Endothelial cell (in vitro differentiated cells): ENCODE data around the gene TMPRSS6. TPM values are rescaled to one million over a fixed set of nuclear protein-coding genes. Genes with fewer than 3 reads are reported as not detected.
"Not testable (repeated sequence)": the region's sequence is repeated elsewhere in the genome, so short reads cannot be mapped to it uniquely, and the experiment has no call there.

Source experiments
- DNase-seq: peaks from one replicate; pipeline ENCODE4 v3.0.0; 2021; ENCODE audit warnings: low spot score
- H3K27ac Mint-ChIP-seq: one replicate; pipeline ENCODE4 v1.8.0; 2021; ENCODE audit warnings: mixed read lengths, inconsistent platforms; ENCODE audit not compliant: unreplicated experiment
- H3K27me3 Mint-ChIP-seq: one replicate; pipeline ENCODE4 v1.8.0; 2021; ENCODE audit warnings: mild to moderate bottlenecking, moderate library complexity, mixed read lengths, inconsistent platforms; ENCODE audit not compliant: unreplicated experiment
- H3K36me3 Mint-ChIP-seq: one replicate; pipeline ENCODE4 v1.8.0; 2021; ENCODE audit warnings: mild to moderate bottlenecking, low read depth, mixed read lengths, inconsistent platforms; ENCODE audit not compliant: unreplicated experiment
- H3K4me1 Mint-ChIP-seq: one replicate; pipeline ENCODE4 v1.8.0; 2021; ENCODE audit warnings: mild to moderate bottlenecking, mixed read lengths, inconsistent platforms; ENCODE audit not compliant: unreplicated experiment
- H3K4me3 Mint-ChIP-seq: one replicate; pipeline ENCODE4 v1.8.0; 2021; ENCODE audit warnings: mild to moderate bottlenecking, mixed read lengths, inconsistent platforms; ENCODE audit not compliant: unreplicated experiment
- H3K9me3 Mint-ChIP-seq: one replicate; pipeline ENCODE4 v1.8.0; 2021; ENCODE audit warnings: mixed read lengths, inconsistent platforms; ENCODE audit not compliant: unreplicated experiment
- CTCF ChIP-seq: fragments of 200-600 bp; sonication (generic); IDR thresholded peaks from one replicate; pipeline ENCODE4 v1.5.0; 2021; ENCODE audit warnings: antibody characterized with exemption; ENCODE audit not compliant: unreplicated experiment
- total RNA-seq: library from RNA; stranded (reverse); fragmentation: NEBNext Ultra II Directional; extraction: Animal tissue kit (Norgen Biotek cat#: 25700); gene quantifications from one replicate; pipeline ENCODE4 v1.2.1, GENCODE V29; 2021; ENCODE audit not compliant: unreplicated experiment

The TMPRSS6 gene
- total RNA-seq, 1 donor from 2014 or later = not detected

GRCh38 chr22:37072673-37073072 is 36.8 kb downstream of the TMPRSS6 start:
- Mint-ChIP-seq H3K4me1 (no peaks in the 10 kb centered on the region), H3K27ac (no peak overlapping the region), H3K4me3 (no peak overlapping the region), H3K9me3 (no peaks in the 10 kb centered on the region), H3K36me3 (no peaks in the 10 kb centered on the region), H3K27me3 (peaks cover 19% of the 10 kb centered on the region)
- no peak for DNase-seq
- TF ChIP-seq CTCF = no peak

- H3K4me3 Mint-ChIP-seq, H3K36me3 Mint-ChIP-seq, H3K27ac Mint-ChIP-seq, DNase-seq, H3K4me1 Mint-ChIP-seq, H3K9me3 Mint-ChIP-seq: not testable (repeated sequence)
- peaks cover 23% of the 10 kb centered on the region for H3K27me3 Mint-ChIP-seq
These were observed 37.5 kb downstream of the TMPRSS6 start for GRCh38 chr22:37071850-37072592.

- Mint-ChIP-seq H3K27ac (no peak overlapping the region), H3K4me1 (no peaks in the 10 kb centered on the region), H3K4me3 (no peak overlapping the region), H3K27me3 (peaks cover 22% of the 10 kb centered on the region), H3K36me3 (no peaks in the 10 kb centered on the region), H3K9me3 (no peaks in the 10 kb centered on the region)
- DNase-seq = no peak
- no peak for TF ChIP-seq CTCF
These were observed 38.8 kb downstream of the TMPRSS6 start for GRCh38 chr22:37070744-37071143.

GRCh38 chr22:37070334-37070733 is 39.2 kb downstream of the TMPRSS6 start:
- no peak for TF ChIP-seq CTCF
- Mint-ChIP-seq H3K36me3 (no peaks in the 10 kb centered on the region), H3K27ac (no peak overlapping the region), H3K9me3 (no peaks in the 10 kb centered on the region), H3K4me3 (no peak overlapping the region), H3K4me1 (no peaks in the 10 kb centered on the region), H3K27me3 (peaks cover 19% of the 10 kb centered on the region)
- DNase-seq = no peak

GRCh38 chr22:37069719-37070118 is 39.8 kb downstream of the TMPRSS6 start:
- no peak for TF ChIP-seq CTCF

More at GRCh38 chr22:37069719-37070118, 39.8 kb downstream of the TMPRSS6 start:
- Mint-ChIP-seq H3K4me3 (no peak overlapping the region), H3K4me1 (no peaks in the 10 kb centered on the region), H3K27me3 (peaks cover 19% of the 10 kb centered on the region), H3K9me3 (no peaks in the 10 kb centered on the region), H3K36me3 (no peaks in the 10 kb centered on the region), H3K27ac (no peak overlapping the region)
- DNase-seq = no peak
